ENCODE results near the gene CLCN7.

Gene CLCN7

DNA sequence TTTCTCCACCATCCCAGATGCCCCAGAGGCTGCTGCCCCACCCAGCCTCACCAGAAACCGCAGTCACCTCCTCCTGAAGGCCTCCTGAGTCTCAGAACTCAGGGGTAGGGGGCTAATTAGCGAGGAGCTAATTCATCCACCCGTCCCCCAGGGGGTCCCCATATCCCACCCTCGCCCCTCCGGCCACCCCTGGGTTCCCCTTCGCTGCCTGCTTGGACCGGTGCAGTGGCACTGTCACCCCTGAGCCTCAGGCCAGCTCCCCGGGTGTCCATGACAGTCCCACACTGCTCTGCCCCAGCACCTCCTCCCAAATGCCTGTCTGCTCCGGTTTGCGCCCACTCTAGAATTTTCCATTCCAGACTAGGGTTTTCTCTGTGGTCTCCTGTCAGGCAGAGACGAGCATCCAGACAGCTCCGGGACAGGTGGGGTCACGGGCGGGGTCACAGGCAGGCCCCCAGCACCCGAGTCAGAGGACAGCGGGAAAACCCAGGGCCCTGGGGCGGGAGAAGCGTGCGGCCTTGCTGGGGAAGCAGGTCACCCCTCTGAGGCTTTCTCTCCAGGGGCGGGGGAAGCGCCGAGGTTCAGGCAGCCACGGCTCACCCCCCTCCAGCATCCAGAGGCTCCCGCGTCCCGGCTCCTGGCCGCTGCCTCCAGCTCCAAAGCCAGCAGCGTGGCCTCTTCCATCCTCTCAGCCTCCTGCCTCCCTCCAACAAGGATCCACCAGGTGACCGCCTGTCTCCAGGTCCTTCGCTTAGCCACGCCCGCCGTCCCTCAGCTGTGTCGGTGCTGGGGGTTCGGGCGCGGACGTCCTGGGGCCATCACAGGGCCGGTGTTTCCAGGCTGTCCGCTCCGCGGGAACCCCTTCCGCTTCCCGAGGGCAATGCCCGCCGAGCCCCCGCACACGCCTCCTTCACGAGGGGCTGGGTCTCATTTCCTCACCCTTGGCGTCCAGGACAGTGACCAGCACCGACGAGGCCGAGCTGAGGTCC lies 47.1 kb downstream of the CLCN7 start:
- DNase-seq: no peak

GRCh38 chr16:1426734-1427471 lies 47.9 kb downstream of the CLCN7 start:
- DNase-seq: no peak

DNA sequence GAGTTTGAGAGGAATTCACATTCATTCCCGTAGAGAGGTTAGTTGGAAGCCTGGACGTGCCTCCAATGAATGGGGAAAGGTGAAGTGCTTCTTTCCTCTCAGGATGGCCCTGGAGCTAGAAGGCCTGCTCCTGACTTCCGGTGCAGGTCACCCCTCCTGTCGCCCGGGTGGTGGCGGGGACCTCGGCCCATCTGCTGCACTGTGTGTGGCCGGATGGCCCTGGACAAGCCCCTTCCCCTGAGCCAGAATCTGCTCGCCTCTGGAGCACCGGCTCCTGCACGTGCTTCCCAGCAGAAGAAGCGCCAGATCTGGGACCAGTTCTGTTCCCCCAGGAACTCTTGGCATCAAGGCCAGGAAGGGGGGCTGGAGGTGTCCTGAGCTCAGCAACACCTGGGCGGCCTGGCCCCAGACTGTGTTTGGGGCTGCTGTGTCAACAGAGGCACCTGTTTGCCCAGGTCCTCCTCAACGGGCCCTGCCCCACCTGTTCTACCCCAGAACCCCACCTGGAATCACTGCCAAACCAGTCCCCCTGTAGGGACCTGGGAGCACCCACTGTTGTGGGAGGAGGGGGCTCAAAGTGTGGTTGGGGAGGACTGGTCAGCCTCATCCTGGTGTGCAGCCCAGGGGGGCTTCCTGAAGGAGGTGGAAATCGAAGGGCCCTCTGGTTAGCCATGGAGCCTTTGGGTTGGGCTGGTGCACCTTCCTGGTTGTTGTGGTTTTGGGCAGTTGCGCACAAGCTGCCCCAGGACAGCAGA lies 49.0 kb downstream of the CLCN7 start:
- no peak for DNase-seq

GRCh38 chr16:1424028-1424427 lies 50.8 kb downstream of the CLCN7 start:
- no peak for DNase-seq

DNA sequence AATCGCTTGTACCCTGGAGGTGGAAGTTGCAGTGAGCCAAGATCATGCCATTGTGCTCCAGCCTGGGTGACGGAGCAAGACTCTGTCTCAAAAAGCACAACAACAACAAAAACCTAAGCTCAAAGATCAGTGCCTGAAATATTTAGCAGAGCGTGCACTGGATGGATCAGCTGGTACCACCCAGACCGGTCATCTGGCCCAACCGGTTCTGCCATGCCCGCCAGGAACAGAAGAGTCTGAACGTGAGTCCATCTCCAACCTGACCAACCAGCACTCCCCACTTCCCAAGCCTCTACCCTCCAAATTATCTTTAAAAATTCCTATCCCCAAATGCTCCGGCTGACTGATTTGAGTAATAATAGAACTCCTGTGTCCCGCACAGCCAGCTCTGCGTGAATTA lies 52.8 kb downstream of the CLCN7 start:
- no peak for DNase-seq

DNA sequence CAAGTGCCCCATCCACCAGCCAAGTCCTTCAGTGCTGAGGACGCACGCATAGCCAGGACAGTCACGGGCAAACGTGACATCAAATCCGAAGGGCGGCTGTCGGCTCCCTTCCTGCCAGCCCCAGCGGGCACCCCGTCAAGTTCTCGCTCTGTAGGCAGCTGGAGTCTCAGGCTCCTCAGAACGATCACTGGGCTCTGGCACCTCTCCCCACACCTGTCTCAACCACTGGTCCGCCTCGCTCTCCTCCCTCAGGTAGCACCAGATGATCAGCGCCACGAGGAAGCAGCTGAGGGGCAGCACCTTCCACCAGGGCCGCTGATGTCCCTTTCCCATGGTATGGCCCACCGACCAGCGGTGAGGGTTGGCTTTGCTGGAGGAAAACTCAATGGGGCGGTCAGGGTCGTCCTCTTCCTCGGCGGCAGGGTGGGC lies 54.7 kb downstream of the CLCN7 start:
- DNase-seq: no peak

GRCh38 chr16:1416521-1416941 lies 58.3 kb downstream of the CLCN7 start:
- DNase-seq: no peak

DNA sequence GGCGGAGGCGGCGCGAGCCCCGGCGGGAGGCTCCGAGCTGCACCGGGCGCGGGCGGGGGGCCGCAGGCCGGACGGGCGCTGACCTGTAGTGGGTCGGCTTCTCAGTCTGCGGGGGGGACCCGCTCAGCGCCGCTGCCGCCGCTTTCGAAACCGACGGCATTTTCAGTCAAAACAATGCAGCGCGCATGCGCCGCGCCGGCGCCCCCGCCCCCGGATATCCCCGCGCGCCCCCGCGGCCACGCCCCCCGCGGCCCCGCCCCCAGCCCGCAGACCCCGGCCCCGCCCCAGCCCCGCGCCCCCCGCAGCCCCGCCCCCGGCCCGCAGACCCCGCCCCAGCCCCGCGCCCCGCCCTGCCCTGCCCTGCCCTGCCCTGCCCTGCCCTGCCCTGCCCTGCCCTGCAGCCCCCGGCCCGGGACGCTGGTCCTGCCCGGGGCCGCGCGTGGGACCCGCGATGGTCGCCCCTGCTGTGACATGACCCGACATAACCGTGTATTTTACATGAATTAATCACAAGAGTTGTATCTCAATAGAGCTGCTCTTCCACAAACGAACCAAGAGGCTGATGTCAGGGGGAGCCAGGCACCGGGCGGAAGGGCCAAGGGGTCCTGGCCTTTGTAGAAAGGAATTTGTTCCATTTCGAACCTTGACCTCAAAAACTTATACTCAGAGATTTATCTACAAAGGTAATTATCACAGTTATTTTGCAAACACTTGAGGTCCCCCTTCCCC lies 60.1 kb downstream of the CLCN7 start, which contains the start of gene UNKL:
UNKL (minus strand) TSS at position 173 of the 729 bp plus-strand sequence; CDS start at position 160, 13 bp downstream.
- peak; percentile 85 for DNase-seq

DNA sequence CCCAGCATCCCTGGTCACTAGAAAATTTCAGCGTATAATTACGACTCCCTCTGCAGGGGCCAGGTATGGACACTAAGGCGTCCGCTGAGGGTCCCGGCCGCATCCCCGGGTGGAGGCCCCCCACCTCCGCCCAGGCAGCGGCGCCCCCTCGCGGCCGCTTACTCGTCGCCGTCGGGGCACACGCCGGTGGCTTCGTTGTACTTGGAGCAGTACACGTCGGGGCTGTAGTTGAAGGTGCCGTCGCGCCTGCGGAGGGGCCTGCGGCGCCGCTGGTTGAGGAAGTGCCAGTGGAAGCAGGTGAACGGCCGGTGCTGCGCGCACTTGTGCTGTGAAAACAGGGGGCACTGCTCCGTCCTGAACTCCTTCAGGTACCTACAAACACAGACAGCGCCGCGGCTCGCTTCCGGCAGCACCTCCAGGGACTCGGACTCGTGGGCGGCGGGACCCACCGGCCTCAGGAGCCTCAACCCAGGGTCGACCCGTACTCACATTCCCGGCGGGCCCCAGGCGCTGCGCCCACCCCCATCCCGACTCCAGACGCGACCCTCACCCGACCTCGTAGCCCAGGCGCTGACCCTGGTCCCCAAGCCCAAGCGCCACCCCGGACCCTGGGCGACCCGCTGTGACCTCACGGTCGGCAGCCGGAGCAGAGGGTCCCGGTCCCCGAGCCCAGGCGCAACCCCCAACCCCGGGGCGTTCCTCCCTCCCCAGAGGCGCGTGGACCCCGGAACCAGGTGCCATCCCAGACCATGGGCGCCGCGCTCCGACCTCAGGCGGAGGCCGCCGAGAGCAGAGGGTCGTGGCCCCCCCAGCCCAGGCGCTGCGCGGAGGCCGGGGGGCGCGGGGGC lies 60.9 kb downstream of the CLCN7 start:
- peak; percentile 74 for DNase-seq

- DNase-seq: no peak
Observed at GRCh38 chr16:1412847-1413246, 62.0 kb downstream of the CLCN7 start.

- DNase-seq: peak; percentile 97
Observed at GRCh38 chr16:1408171-1408837, 66.5 kb downstream of the CLCN7 start.

DNA sequence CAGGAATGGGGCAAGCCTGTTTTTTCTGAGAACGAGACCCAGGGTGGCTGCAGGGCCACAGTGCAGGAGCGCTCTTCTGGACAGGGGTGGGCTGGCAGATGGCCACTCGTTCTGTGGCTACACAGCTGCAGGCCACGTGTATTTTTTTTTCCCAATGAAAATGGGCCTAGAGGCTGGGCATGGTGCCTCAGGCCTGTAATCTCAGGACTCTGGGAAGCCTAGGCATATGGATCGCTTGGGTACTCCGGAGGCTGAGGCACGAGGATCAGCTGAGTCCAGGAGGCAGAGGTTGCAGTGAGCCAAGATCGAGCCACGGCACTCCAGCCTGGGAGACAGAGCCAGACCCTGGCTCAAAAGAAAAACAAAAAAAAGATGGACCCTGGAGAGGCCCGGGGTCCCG lies 67.1 kb downstream of the CLCN7 start:
- DNase-seq: no peak

DNA sequence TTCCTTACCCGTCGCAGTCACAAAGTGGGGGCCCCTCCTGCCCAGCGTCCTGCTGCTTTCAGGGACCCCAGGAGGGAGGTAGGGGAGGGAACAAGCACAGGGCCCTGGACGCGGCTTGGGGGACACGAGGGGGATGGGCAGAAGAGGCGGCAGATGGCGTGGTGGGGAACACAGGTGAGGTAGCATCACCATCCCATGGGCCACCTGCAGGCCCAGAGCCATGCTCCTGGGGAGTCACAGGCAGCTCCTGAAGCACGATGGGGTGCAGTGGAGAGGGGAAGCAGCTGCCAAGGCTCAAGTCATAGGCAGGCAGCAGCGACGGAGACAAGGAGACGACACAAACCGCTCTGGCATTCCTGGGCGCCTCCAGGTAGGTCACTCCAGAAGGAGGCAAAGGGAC lies 71.1 kb downstream of the CLCN7 start:
- DNase-seq: no peak

DNA sequence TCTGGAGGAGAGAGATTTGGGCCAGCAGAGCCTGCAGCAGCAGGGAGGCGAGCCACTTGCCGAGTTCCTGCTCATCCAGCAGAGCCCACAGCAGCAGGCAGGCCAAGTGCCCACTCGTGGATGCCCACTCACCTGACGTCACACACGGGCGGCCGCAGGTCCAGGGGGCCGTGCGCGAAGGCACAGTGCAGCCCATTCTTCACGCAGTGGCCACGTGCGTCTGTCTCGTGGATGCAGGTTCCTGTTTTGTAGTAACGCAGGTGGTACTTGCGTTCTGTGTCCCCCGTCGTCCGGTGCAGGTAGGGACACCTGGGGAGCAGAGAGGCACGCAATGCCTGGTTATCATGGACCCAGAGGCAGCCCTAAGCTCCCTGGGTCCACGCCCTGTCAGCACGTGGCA lies 71.8 kb downstream of the CLCN7 start:
- no peak for DNase-seq

- no peak for DNase-seq
Observed at GRCh38 chr16:1401758-1402154, 73.1 kb downstream of the CLCN7 start.

DNA sequence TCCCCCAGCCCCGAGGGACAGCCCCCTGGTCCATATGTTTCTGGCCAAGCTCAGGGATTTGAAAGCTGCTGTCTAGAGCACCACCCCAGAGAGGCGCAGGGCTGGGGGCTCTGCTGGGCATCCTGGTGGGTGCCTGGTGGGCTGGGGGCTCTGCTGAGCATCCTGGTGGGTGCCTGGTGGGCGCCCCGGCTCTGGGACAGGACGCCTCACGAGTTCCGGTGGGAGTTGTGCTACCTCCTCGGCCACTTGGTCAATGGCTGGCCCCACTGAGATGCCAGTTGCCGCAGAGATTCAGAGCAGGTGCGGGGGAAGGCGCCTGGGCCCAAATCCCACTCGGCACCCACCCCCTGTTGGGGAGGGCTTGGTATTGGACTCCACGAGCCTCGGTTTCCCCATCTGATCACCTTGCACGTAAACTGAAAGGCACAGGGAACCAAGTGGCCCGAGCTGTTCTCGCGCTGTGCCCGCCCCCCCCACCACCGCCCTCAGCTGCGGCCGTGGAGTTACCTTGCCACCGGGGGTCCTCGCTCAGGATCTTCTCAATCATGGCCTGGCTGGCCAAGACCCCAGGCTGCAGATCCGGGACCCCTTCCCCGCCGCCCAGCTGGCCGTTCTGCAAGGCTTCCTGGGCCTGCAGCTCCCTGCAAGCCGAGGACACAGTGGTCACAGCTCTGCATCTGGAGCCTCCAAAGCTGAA lies 73.6 kb downstream of the CLCN7 start:
- DNase-seq: no peak

GRCh38 chr16:1398826-1399581 lies 75.8 kb downstream of the CLCN7 start:
- DNase-seq: no peak

- no peak for DNase-seq
Observed at GRCh38 chr16:1398351-1398750, 76.5 kb downstream of the CLCN7 start.

DNA sequence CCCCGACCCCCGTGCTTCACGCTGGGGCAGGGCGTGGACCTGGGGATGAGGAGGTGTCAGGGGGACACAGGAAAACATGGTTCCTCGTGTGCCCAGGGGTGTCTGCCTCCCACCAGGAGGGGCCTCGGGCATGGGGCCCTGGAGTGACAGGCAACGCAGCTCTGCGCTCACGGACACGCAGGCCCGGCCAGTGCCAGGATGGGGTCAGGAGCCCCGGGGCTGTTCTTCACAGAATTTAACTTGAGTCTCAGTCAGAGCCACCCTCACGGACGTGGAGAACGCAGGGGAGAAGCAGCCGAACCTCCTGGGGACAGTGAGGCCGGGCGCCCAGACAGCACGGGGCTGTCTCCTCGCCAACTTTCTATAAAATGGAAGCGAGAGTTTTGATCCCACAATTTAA lies 77.0 kb downstream of the CLCN7 start:
- DNase-seq: no peak

All from stimulated activated CD4-positive, alpha-beta T cell treated with anti-CD3 and anti-CD28 coated beads, Interleukin-15, amount 100 ng/mL, for 24 hours (primary cell).